ENCODE results near the gene NDUFAF8. TPM values are rescaled to one million over a fixed set of nuclear protein-coding genes. Genes with fewer than 3 reads are reported as not detected.

The NDUFAF8 gene
- total RNA-seq, 1 experiment from 2014 or later: 58.6 TPM

- Histone ChIP-seq H3K4me3 (ENCODE audit: low read depth, low read length, poor library complexity, severe bottlenecking) (no peak overlapping the region), H3K36me3 (ENCODE audit: insufficient read depth, low read length, poor library complexity, severe bottlenecking) (peaks cover 10% of the 10 kb centered on the region), H3K9me3 (ENCODE audit: low read depth, low read length, poor library complexity, severe bottlenecking) (no peaks in the 10 kb centered on the region), H3K27ac (ENCODE audit: low read depth, low read length, poor library complexity, severe bottlenecking) (no peak overlapping the region), H3K4me1 (ENCODE audit: insufficient read depth, low read length, poor library complexity, severe bottlenecking) (no peaks in the 10 kb centered on the region), H3K27me3 (replicated peaks; ENCODE audit: insufficient read depth, low read depth, low read length, poor library complexity) (no peaks in the 10 kb centered on the region)
- no peak for DNase-seq (ENCODE audit: low spot score)
- intact Hi-C loops (cut with micrococcal nuclease; ENCODE audit: unreplicated experiment): no loop called here
- BruUV-seq (replicated peaks): no TSS peak
- ChIA-PET CTCF (no interaction called here), POLR2A (ENCODE audit: low non-redundant PET) (no interaction called here)
- TF ChIP-seq CTCF (conservative IDR thresholded peaks at IDR 0.05; ENCODE audit: low read depth, low read length): no peak
- TF ChIP-seq EZH2 (IDR thresholded peaks at IDR 0.05; ENCODE audit: borderline replicate concordance, low read depth, low read length, poor library complexity, severe bottlenecking): no peak
These were observed 22.0 kb downstream of the NDUFAF8 start for GRCh38 chr17:81261096-81261495.

- ChIA-PET POLR2A (ENCODE audit: low non-redundant PET) (no interaction called here), CTCF (no interaction called here)
- intact Hi-C loops (cut with micrococcal nuclease; ENCODE audit: unreplicated experiment): no loop called here
- Histone ChIP-seq H3K27me3 (replicated peaks; ENCODE audit: insufficient read depth, low read depth, low read length, poor library complexity) (no peaks in the 10 kb centered on the region), H3K27ac (ENCODE audit: low read depth, low read length, poor library complexity, severe bottlenecking) (no peak overlapping the region), H3K4me1 (ENCODE audit: insufficient read depth, low read length, poor library complexity, severe bottlenecking) (no peaks in the 10 kb centered on the region), H3K36me3 (ENCODE audit: insufficient read depth, low read length, poor library complexity, severe bottlenecking) (peaks cover 10% of the 10 kb centered on the region), H3K9me3 (ENCODE audit: low read depth, low read length, poor library complexity, severe bottlenecking) (no peaks in the 10 kb centered on the region), H3K4me3 (ENCODE audit: low read depth, low read length, poor library complexity, severe bottlenecking) (no peak overlapping the region)
- no peak for TF ChIP-seq EZH2 (IDR thresholded peaks at IDR 0.05; ENCODE audit: borderline replicate concordance, low read depth, low read length, poor library complexity, severe bottlenecking)
- no peak for TF ChIP-seq CTCF (conservative IDR thresholded peaks at IDR 0.05; ENCODE audit: low read depth, low read length)
- BruUV-seq (replicated peaks): no TSS peak
- no peak for DNase-seq (ENCODE audit: low spot score)
These were observed 22.6 kb downstream of the NDUFAF8 start for GRCh38 chr17:81261582-81262336.

GRCh38 chr17:81263371-81264181 lies 24.5 kb downstream of the NDUFAF8 start:
- H3K4me1 ChIP-seq (ENCODE audit: insufficient read depth, low read length, poor library complexity, severe bottlenecking): no peaks in the 10 kb centered on the region
- no peaks in the 10 kb centered on the region for H3K27me3 ChIP-seq (replicated peaks; ENCODE audit: insufficient read depth, low read depth, low read length, poor library complexity)
- POLR2A ChIA-PET (ENCODE audit: low non-redundant PET): no interaction called here
- CTCF ChIA-PET: interaction anchor here (0.6 kb wide), 1 partner anchor 30 kb away, joined by 3 read pairs; no protein-coding TSS in a partner anchor
- no peaks in the 10 kb centered on the region for H3K9me3 ChIP-seq (ENCODE audit: low read depth, low read length, poor library complexity, severe bottlenecking)
- peaks cover 10% of the 10 kb centered on the region for H3K36me3 ChIP-seq (ENCODE audit: insufficient read depth, low read length, poor library complexity, severe bottlenecking)
- BruUV-seq (replicated peaks): no TSS peak
- no peak overlapping the region for H3K4me3 ChIP-seq (ENCODE audit: low read depth, low read length, poor library complexity, severe bottlenecking)
- H3K27ac ChIP-seq (ENCODE audit: low read depth, low read length, poor library complexity, severe bottlenecking): no peak overlapping the region
- TF ChIP-seq EZH2 (IDR thresholded peaks at IDR 0.05; ENCODE audit: borderline replicate concordance, low read depth, low read length, poor library complexity, severe bottlenecking): no peak
- no peak for TF ChIP-seq CTCF (conservative IDR thresholded peaks at IDR 0.05; ENCODE audit: low read depth, low read length)
- no peak for DNase-seq (ENCODE audit: low spot score)
- intact Hi-C loops (cut with micrococcal nuclease; ENCODE audit: unreplicated experiment): no loop called here
